ENCODE data around the gene ZNF710.
"Not testable (repeated sequence)": the region's sequence is repeated elsewhere in the genome, so short reads cannot be mapped to it uniquely, and the experiment has no call there.

The ZNF710 gene

DNA sequence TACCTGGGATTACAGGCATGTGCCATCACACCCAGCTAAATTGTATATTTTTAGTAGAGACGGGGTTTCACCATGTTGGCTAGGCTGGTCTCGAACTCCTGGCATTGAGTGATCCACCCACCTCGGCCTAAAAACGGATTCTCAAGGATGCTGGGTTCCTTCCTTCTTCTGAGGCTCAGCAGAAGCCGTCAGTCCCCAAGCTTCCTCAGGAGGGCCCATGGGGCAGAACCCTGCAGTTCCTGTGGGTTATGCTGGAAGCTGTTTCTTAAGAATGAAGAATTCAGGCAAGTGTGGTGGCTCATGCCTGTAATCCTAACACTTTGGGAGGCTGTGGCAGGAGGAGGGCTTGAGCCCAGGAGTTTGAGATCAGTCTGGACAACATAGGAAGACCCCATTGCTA lies 29.0 kb upstream of the ZNF710 start:
- Histone ChIP-seq H2BK5ac (ENCODE audit: low read length) (no peak overlapping the region), H2BK15ac (ENCODE audit: low read length) (no peak overlapping the region), H2AFZ (ENCODE audit: low read length) (no peak overlapping the region), H3K18ac (ENCODE audit: low read length) (no peak overlapping the region), H3K14ac (ENCODE audit: low read length) (peak overlapping the region; percentile 71), H3K9me3 (replicated peaks in 1 of 2; ENCODE audit: control insufficient read depth in 2 of 2, insufficient read depth in 1 of 2, low read depth in 1 of 2, low read length in 2 of 2) (peaks cover 0 to 2% of the 10 kb centered on the region in 2 donors), H3K4ac (ENCODE audit: low read length) (no peak overlapping the region), H3K27me3 (ENCODE audit: control insufficient read depth in 3 of 3, insufficient read depth in 3 of 3, low read depth in 1 of 3, low read length in 3 of 3) (no peaks in the 10 kb centered on the region), H3K27ac (replicated peaks; ENCODE audit: low read length) (no peak overlapping the region), H3K9ac (ENCODE audit: low read depth, low read length, poor library complexity) (no peak overlapping the region), H3K4me2 (ENCODE audit: insufficient read depth, low read length, poor library complexity, severe bottlenecking) (no peak overlapping the region), H3K79me1 (ENCODE audit: low read depth, low read length) (no peaks in the 10 kb centered on the region), H3K36me3 (replicated peaks in 1 of 2; ENCODE audit: control insufficient read depth in 2 of 2, insufficient read depth in 2 of 2, low read length in 2 of 2) (no peaks in the 10 kb centered on the region), H3K4me3 (ENCODE audit: low read length in 2 of 2) (no peak overlapping the region), H2AK5ac (ENCODE audit: low read depth, low read length) (no peak overlapping the region), H3K23ac (ENCODE audit: low read depth, low read length, poor library complexity) (no peak overlapping the region), H2BK120ac (ENCODE audit: low read depth, low read length) (no peak overlapping the region), H4K8ac (ENCODE audit: low read depth, low read length) (no peak overlapping the region), H4K91ac (ENCODE audit: low read depth, low read length, poor library complexity) (no peak overlapping the region), H3K4me1 (ENCODE audit: control insufficient read depth in 2 of 2, insufficient read depth in 1 of 2, low read depth in 1 of 2, low read length in 2 of 2) (no peaks in the 10 kb centered on the region), H2BK12ac (ENCODE audit: low read length) (no peak overlapping the region)
- WGBS, 2 donors (ENCODE audit: extremely low coverage in 2 of 2, insufficient read length in 2 of 2, insufficient replicate concordance in 1 of 2), result no CpG with 5 or more reads among the region's 5 CpGs
- no peak for DNase-seq (ENCODE audit: low spot score)

DNA sequence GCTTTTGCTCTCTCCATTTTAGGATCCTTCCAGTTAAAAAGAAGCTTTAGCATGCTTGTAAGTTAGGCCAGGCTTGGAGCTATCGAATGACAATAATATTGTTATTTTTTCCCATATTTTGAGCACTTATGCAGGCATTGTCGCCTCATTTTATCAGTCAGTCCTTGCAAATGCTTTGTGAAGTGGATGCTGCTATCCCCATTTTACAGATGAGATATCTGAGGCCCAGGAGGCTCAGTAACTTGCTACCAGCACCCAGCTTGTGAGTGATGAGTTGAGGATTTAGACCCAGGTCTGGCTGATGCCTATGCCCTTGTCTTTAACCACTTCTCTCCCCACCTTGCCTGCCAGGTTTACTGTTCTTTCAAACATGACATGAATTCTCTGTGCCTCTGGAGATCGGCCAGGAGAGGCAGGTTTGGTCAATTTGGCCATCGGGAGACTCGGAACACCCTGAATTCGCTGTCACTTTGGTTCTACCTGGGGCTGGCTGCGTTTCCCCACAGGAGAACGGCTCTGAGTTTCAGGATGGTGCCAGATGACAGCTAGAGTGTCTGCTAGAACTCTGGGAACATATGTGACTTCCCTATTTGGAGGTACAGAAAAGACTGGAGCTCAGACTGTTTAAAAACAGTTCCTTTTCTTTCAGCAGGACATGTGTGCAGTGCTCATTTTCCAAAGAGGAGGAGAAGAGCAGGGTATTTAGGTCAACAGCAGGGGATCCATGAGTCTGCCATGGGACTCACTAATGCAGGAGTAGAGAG lies 25.5 kb upstream of the ZNF710 start:
- no peak overlapping the region for H4K91ac ChIP-seq (ENCODE audit: low read depth, low read length, poor library complexity)
- H2BK5ac ChIP-seq (ENCODE audit: low read length), result no peak overlapping the region
- H3K18ac ChIP-seq (ENCODE audit: low read length), result no peak overlapping the region
- H4K8ac ChIP-seq (ENCODE audit: low read depth, low read length), result no peak overlapping the region
- H3K27me3 ChIP-seq (ENCODE audit: control insufficient read depth in 3 of 3, insufficient read depth in 3 of 3, low read depth in 1 of 3, low read length in 3 of 3), result no peaks in the 10 kb centered on the region
- no peaks in the 10 kb centered on the region for H3K36me3 ChIP-seq (replicated peaks in 1 of 2; ENCODE audit: control insufficient read depth in 2 of 2, insufficient read depth in 2 of 2, low read length in 2 of 2)
- no peak overlapping the region for H3K4me3 ChIP-seq (ENCODE audit: low read length in 2 of 2)
- peaks cover 0 to 3% of the 10 kb centered on the region in 2 donors for H3K9me3 ChIP-seq (replicated peaks in 1 of 2; ENCODE audit: control insufficient read depth in 2 of 2, insufficient read depth in 1 of 2, low read depth in 1 of 2, low read length in 2 of 2)
- no peak overlapping the region for H2AK5ac ChIP-seq (ENCODE audit: low read depth, low read length)
- no peak overlapping the region for H2BK12ac ChIP-seq (ENCODE audit: low read length)
- H2BK15ac ChIP-seq (ENCODE audit: low read length), result no peak overlapping the region
- no peak overlapping the region for H3K27ac ChIP-seq (replicated peaks; ENCODE audit: low read length)
- no peak overlapping the region for H3K4ac ChIP-seq (ENCODE audit: low read length)
- peak overlapping the region; percentile 29 for H2AFZ ChIP-seq (ENCODE audit: low read length)
- no peak overlapping the region for H3K9ac ChIP-seq (ENCODE audit: low read depth, low read length, poor library complexity)
- H2BK120ac ChIP-seq (ENCODE audit: low read depth, low read length), result no peak overlapping the region
- H3K14ac ChIP-seq (ENCODE audit: low read length), result no peak overlapping the region
- DNase-seq (ENCODE audit: low spot score), result no peak
- H3K23ac ChIP-seq (ENCODE audit: low read depth, low read length, poor library complexity), result no peak overlapping the region
- no peaks in the 10 kb centered on the region for H3K4me1 ChIP-seq (ENCODE audit: control insufficient read depth in 2 of 2, insufficient read depth in 1 of 2, low read depth in 1 of 2, low read length in 2 of 2)
- H3K4me2 ChIP-seq (ENCODE audit: insufficient read depth, low read length, poor library complexity, severe bottlenecking), result no peak overlapping the region
- no CpG with 5 or more reads among the region's 8 CpGs for WGBS, 2 donors (ENCODE audit: extremely low coverage in 2 of 2, insufficient read length in 2 of 2, insufficient replicate concordance in 1 of 2)
- no peaks in the 10 kb centered on the region for H3K79me1 ChIP-seq (ENCODE audit: low read depth, low read length)

DNA sequence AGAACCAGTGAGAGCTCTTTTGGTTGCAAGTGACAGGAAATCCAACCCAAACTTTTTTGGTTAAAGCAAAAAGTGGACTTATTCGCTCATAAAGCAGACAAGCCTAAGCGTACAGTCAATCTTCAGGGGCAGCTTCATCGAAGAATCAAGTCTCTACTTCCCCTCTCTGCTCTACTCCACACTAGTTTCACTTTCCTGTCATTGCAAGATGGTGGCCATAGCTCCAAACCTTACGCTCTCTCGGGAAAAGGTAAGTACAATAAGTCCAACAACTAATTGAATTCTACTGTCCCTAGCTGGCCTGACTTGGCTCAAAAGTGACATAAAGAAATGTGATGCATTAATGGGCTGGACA lies 24.9 kb upstream of the ZNF710 start:
- H2BK12ac ChIP-seq (ENCODE audit: low read length), result no peak overlapping the region
- no peak for DNase-seq (ENCODE audit: low spot score)
- H3K9ac ChIP-seq (ENCODE audit: low read depth, low read length, poor library complexity), result no peak overlapping the region
- no peak overlapping the region for H3K23ac ChIP-seq (ENCODE audit: low read depth, low read length, poor library complexity)
- H3K79me1 ChIP-seq (ENCODE audit: low read depth, low read length), result no peaks in the 10 kb centered on the region
- H4K91ac ChIP-seq (ENCODE audit: low read depth, low read length, poor library complexity), result no peak overlapping the region
- H3K14ac ChIP-seq (ENCODE audit: low read length), result no peak overlapping the region
- no peak overlapping the region for H2BK5ac ChIP-seq (ENCODE audit: low read length)
- peaks cover 0 to 3% of the 10 kb centered on the region in 2 donors for H3K9me3 ChIP-seq (replicated peaks in 1 of 2; ENCODE audit: control insufficient read depth in 2 of 2, insufficient read depth in 1 of 2, low read depth in 1 of 2, low read length in 2 of 2)
- H3K18ac ChIP-seq (ENCODE audit: low read length), result no peak overlapping the region
- H2AFZ ChIP-seq (ENCODE audit: low read length), result peak overlapping the region; percentile 29
- no peak overlapping the region for H2BK15ac ChIP-seq (ENCODE audit: low read length)
- no peak overlapping the region for H3K4me3 ChIP-seq (ENCODE audit: low read length in 2 of 2)
- no peaks in the 10 kb centered on the region for H3K36me3 ChIP-seq (replicated peaks in 1 of 2; ENCODE audit: control insufficient read depth in 2 of 2, insufficient read depth in 2 of 2, low read length in 2 of 2)
- H4K8ac ChIP-seq (ENCODE audit: low read depth, low read length), result no peak overlapping the region
- H3K4me2 ChIP-seq (ENCODE audit: insufficient read depth, low read length, poor library complexity, severe bottlenecking), result no peak overlapping the region
- H3K4me1 ChIP-seq (ENCODE audit: control insufficient read depth in 2 of 2, insufficient read depth in 1 of 2, low read depth in 1 of 2, low read length in 2 of 2), result no peaks in the 10 kb centered on the region
- H3K27me3 ChIP-seq (ENCODE audit: control insufficient read depth in 3 of 3, insufficient read depth in 3 of 3, low read depth in 1 of 3, low read length in 3 of 3), result no peaks in the 10 kb centered on the region
- no peak overlapping the region for H2BK120ac ChIP-seq (ENCODE audit: low read depth, low read length)
- no peak overlapping the region for H3K27ac ChIP-seq (replicated peaks; ENCODE audit: low read length)
- H3K4ac ChIP-seq (ENCODE audit: low read length), result no peak overlapping the region
- H2AK5ac ChIP-seq (ENCODE audit: low read depth, low read length), result no peak overlapping the region
- no CpG with 5 or more reads among the region's 5 CpGs for WGBS, 2 donors (ENCODE audit: extremely low coverage in 2 of 2, insufficient read length in 2 of 2, insufficient replicate concordance in 1 of 2)

DNA sequence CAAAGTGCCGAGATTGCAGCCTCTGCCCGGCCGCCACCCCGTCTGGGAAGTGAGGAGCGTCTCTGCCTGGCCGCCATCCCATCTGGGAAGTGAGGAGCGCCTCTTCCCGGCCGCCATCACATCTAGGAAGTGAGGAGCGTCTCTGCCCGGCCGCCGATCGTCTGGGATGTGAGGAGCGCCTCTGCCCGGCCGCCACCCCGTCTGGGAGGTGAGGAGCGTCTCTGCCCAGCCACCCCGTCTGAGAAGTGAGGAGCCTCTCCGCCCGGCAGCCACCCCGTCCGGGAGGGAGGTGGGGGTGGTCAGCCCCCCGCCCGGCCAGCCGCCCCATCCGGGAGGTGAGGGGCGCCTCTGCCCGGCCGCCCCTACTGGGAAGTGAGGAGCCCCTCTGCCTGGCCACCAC lies 23.3 kb upstream of the ZNF710 start:
- no CpG with 5 or more reads among the region's 31 CpGs for WGBS, 2 donors (ENCODE audit: extremely low coverage in 2 of 2, insufficient read length in 2 of 2, insufficient replicate concordance in 1 of 2)
- H2AK5ac ChIP-seq (ENCODE audit: low read depth, low read length), result not testable (repeated sequence)

More for the DNA sequence above, 23.3 kb upstream of the ZNF710 start:
- H4K8ac ChIP-seq (ENCODE audit: low read depth, low read length); H3K4me2 ChIP-seq (ENCODE audit: insufficient read depth, low read length, poor library complexity, severe bottlenecking); H3K23ac ChIP-seq (ENCODE audit: low read depth, low read length, poor library complexity); H3K18ac ChIP-seq (ENCODE audit: low read length); H2BK120ac ChIP-seq (ENCODE audit: low read depth, low read length); H2BK15ac ChIP-seq (ENCODE audit: low read length); H3K4me1 ChIP-seq (ENCODE audit: control insufficient read depth in 2 of 2, insufficient read depth in 1 of 2, low read depth in 1 of 2, low read length in 2 of 2); H3K79me1 ChIP-seq (ENCODE audit: low read depth, low read length); DNase-seq (ENCODE audit: low spot score); H3K14ac ChIP-seq (ENCODE audit: low read length); H2BK12ac ChIP-seq (ENCODE audit: low read length); H3K9ac ChIP-seq (ENCODE audit: low read depth, low read length, poor library complexity); H4K91ac ChIP-seq (ENCODE audit: low read depth, low read length, poor library complexity); H3K36me3 ChIP-seq (replicated peaks in 1 of 2; ENCODE audit: control insufficient read depth in 2 of 2, insufficient read depth in 2 of 2, low read length in 2 of 2); H2BK5ac ChIP-seq (ENCODE audit: low read length); H3K4me3 ChIP-seq (ENCODE audit: low read length in 2 of 2); H3K4ac ChIP-seq (ENCODE audit: low read length); H3K9me3 ChIP-seq (replicated peaks in 1 of 2; ENCODE audit: control insufficient read depth in 2 of 2, insufficient read depth in 1 of 2, low read depth in 1 of 2, low read length in 2 of 2); H3K27me3 ChIP-seq (ENCODE audit: control insufficient read depth in 3 of 3, insufficient read depth in 3 of 3, low read depth in 1 of 3, low read length in 3 of 3); H3K27ac ChIP-seq (replicated peaks; ENCODE audit: low read length); H2AFZ ChIP-seq (ENCODE audit: low read length): not testable (repeated sequence)

All from neuronal stem cell (in vitro differentiated cells).